Measurements from ENCODE around the gene CD22.
A peak's percentile ranks its signal among the peaks of the same experiment; 100 is the strongest.

The CD22 gene

DNA sequence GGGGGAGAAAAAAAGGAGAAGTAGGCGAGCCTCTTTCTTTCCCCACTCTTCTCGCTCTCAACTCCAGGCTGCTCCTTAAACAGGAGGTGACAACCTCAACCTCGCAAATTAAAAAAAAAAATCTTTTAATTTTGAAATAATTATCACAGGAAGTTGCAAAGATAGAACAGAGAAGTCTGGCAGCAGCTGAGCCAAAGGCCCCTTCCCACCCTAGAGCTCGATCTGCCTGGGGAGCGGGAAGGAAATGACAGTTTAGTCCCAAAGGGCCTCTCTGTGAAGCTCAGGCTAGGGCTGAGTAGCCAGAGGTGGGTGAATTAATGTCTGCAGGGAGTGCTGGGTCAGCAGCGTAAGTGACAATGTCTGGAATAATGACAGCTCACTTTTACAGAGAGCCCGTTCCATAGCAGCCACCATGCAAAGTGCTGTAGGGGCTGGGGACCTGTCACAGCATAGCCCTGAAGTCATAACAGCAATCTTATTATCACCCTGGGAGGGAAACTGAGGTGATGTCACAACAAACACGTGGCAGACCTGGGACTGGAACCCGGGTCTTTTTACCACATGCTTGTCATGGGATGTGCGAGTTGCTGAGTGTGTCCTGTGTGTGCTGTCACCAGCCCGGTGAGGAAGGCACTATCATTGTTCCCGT is 8.8 kb upstream of the CD22 start:
- H3K4me2 ChIP-seq (ENCODE audit: low read depth, low read length, poor library complexity, severe bottlenecking): peak overlapping the region; percentile 57
- H3K27me3 ChIP-seq (ENCODE audit: low read length): no peaks in the 10 kb centered on the region
- no peaks in the 10 kb centered on the region for H4K20me1 ChIP-seq (ENCODE audit: low read depth, low read length)
- peak overlapping the region; percentile 68 for H3K27ac ChIP-seq (ENCODE audit: low read depth, low read length)
- H3K4me3 ChIP-seq (ENCODE audit: insufficient read depth, low read length, poor library complexity, severe bottlenecking): peak overlapping the region; percentile 19
- H3K9me3 ChIP-seq (ENCODE audit: insufficient read depth, low read length): peaks cover 10% of the 10 kb centered on the region; the same call in 1 of the 2 replicates
- no peak for TF ChIP-seq EZH2phosphoT487 (conservative IDR thresholded peaks at IDR 0.05; ENCODE audit: low read length)
- TF ChIP-seq, protein P1, sequence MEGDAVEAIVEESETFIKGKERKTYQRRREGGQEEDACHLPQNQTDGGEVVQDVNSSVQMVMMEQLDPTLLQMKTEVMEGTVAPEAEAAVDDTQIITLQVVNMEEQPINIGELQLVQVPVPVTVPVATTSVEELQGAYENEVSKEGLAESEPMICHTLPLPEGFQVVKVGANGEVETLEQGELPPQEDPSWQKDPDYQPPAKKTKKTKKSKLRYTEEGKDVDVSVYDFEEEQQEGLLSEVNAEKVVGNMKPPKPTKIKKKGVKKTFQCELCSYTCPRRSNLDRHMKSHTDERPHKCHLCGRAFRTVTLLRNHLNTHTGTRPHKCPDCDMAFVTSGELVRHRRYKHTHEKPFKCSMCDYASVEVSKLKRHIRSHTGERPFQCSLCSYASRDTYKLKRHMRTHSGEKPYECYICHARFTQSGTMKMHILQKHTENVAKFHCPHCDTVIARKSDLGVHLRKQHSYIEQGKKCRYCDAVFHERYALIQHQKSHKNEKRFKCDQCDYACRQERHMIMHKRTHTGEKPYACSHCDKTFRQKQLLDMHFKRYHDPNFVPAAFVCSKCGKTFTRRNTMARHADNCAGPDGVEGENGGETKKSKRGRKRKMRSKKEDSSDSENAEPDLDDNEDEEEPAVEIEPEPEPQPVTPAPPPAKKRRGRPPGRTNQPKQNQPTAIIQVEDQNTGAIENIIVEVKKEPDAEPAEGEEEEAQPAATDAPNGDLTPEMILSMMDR (IDR thresholded peaks at IDR 0.05; ENCODE audit: insufficient read depth, low read length, poor library complexity, severe bottlenecking): no peak
- no peaks in the 10 kb centered on the region for H3K9me2 ChIP-seq (replicated peaks; ENCODE audit: insufficient read depth, low read length)
- H3K79me2 ChIP-seq (ENCODE audit: insufficient read depth, low read length): no peaks in the 10 kb centered on the region
- peak overlapping the region; percentile 14 for H2AFZ ChIP-seq (ENCODE audit: low read depth, low read length, severe bottlenecking)
- H3K9ac ChIP-seq (ENCODE audit: low read length): peak overlapping the region; percentile 42
- no peaks in the 10 kb centered on the region for H3K36me3 ChIP-seq (ENCODE audit: low read length)
- H3F3A ChIP-seq (ENCODE audit: insufficient read depth): peaks cover 34% of the 10 kb centered on the region

DNA sequence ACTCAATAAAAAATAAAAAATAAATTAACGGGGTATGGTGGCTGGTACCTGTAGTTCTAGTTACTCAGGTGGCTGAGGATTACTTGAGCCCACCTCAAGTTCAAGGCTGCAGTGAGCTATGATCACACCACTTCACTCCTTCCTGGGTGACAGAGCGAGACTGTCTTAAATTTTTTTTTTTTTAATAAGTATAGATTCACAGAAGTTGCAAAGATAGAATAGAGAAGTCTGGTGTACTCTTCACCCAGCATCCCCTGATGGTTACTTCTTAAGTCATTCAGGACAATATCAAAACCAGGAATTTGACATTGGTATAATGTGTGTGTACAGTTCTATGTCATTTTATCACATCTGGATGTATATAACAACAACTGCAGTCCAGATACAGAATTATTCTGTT is 7.7 kb upstream of the CD22 start:
- H3K9me3 ChIP-seq (ENCODE audit: insufficient read depth, low read length): peaks cover 10% of the 10 kb centered on the region; the same call in 1 of the 2 replicates
- no peaks in the 10 kb centered on the region for H3K27me3 ChIP-seq (ENCODE audit: low read length)
- no peak overlapping the region for H3K9ac ChIP-seq (ENCODE audit: low read length)
- H3K4me2 ChIP-seq (ENCODE audit: low read depth, low read length, poor library complexity, severe bottlenecking): peak overlapping the region; percentile 57
- peak overlapping the region; percentile 68 for H3K27ac ChIP-seq (ENCODE audit: low read depth, low read length)
- H2AFZ ChIP-seq (ENCODE audit: low read depth, low read length, severe bottlenecking): no peak overlapping the region
- H3K9me2 ChIP-seq (replicated peaks; ENCODE audit: insufficient read depth, low read length): no peaks in the 10 kb centered on the region
- no peaks in the 10 kb centered on the region for H3K79me2 ChIP-seq (ENCODE audit: insufficient read depth, low read length)
- TF ChIP-seq, protein P1 (IDR thresholded peaks at IDR 0.05; ENCODE audit: insufficient read depth, low read length, poor library complexity, severe bottlenecking): no peak
- TF ChIP-seq EZH2phosphoT487 (conservative IDR thresholded peaks at IDR 0.05; ENCODE audit: low read length): no peak
- peaks cover 45% of the 10 kb centered on the region for H3F3A ChIP-seq (ENCODE audit: insufficient read depth)
- no peaks in the 10 kb centered on the region for H4K20me1 ChIP-seq (ENCODE audit: low read depth, low read length)
- H3K36me3 ChIP-seq (ENCODE audit: low read length): no peaks in the 10 kb centered on the region
- no peak overlapping the region for H3K4me3 ChIP-seq (ENCODE audit: insufficient read depth, low read length, poor library complexity, severe bottlenecking)

DNA sequence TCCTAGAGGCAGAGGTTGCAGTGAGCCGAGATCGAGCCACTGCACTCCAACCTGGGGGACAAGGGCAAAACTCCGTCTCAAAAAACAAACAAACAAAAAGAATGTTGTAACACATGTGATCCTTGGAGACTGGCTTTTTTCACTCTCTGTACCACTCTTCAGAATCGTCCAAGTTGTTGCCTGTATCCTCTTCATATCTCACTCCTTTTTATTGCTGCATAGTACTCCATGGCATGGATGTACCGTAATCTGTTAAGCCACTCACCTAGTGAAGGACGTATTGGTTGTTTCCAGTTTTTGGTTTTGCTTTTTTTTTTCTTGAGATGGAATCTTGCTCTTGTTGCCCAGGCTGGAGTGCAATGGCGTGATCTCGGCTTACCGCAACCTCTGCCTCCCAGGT is 7.0 kb upstream of the CD22 start:
- Histone ChIP-seq H3K79me2 (ENCODE audit: insufficient read depth, low read length) (no peaks in the 10 kb centered on the region), H3K4me3 (ENCODE audit: insufficient read depth, low read length, poor library complexity, severe bottlenecking) (no peak overlapping the region), H3K4me2 (ENCODE audit: low read depth, low read length, poor library complexity, severe bottlenecking) (no peak overlapping the region), H3K9me2 (replicated peaks; ENCODE audit: insufficient read depth, low read length) (no peaks in the 10 kb centered on the region), H3K9me3 (ENCODE audit: insufficient read depth, low read length) (peaks cover 10% of the 10 kb centered on the region; the same call in 1 of the 2 replicates), H3K27me3 (ENCODE audit: low read length) (no peaks in the 10 kb centered on the region), H4K20me1 (ENCODE audit: low read depth, low read length) (no peaks in the 10 kb centered on the region), H2AFZ (ENCODE audit: low read depth, low read length, severe bottlenecking) (no peak overlapping the region), H3K9ac (ENCODE audit: low read length) (no peak overlapping the region), H3K36me3 (ENCODE audit: low read length) (no peaks in the 10 kb centered on the region), H3K27ac (ENCODE audit: low read depth, low read length) (no peak overlapping the region), H3F3A (ENCODE audit: insufficient read depth) (peaks cover 45% of the 10 kb centered on the region)
- TF ChIP-seq EZH2phosphoT487 (conservative IDR thresholded peaks at IDR 0.05; ENCODE audit: low read length): no peak
- TF ChIP-seq, protein P1 (IDR thresholded peaks at IDR 0.05; ENCODE audit: insufficient read depth, low read length, poor library complexity, severe bottlenecking): no peak

All from SU-DHL-6 (cell line).